ENCODE data around the gene PRTG.
"Not testable (repeated sequence)": the region's sequence is repeated elsewhere in the genome, so short reads cannot be mapped to it uniquely, and the experiment has no call there.

PRTG gene

GRCh38 chr15:55606214-55606613 is 136.7 kb downstream of the PRTG start:
- TF ChIP-seq, protein P1, sequence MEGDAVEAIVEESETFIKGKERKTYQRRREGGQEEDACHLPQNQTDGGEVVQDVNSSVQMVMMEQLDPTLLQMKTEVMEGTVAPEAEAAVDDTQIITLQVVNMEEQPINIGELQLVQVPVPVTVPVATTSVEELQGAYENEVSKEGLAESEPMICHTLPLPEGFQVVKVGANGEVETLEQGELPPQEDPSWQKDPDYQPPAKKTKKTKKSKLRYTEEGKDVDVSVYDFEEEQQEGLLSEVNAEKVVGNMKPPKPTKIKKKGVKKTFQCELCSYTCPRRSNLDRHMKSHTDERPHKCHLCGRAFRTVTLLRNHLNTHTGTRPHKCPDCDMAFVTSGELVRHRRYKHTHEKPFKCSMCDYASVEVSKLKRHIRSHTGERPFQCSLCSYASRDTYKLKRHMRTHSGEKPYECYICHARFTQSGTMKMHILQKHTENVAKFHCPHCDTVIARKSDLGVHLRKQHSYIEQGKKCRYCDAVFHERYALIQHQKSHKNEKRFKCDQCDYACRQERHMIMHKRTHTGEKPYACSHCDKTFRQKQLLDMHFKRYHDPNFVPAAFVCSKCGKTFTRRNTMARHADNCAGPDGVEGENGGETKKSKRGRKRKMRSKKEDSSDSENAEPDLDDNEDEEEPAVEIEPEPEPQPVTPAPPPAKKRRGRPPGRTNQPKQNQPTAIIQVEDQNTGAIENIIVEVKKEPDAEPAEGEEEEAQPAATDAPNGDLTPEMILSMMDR (conservative IDR thresholded peaks at IDR 0.05; ENCODE audit: control insufficient read depth, insufficient read depth, low read depth, low read length), result no peak
- DNase-seq (ENCODE audit: low read depth), result no peak
- H3K4me3 ChIP-seq (ENCODE audit: control insufficient read depth, low read depth, low read length), result no peak overlapping the region

- no peak for DNase-seq (ENCODE audit: low read depth)
- TF ChIP-seq, protein P1 (conservative IDR thresholded peaks at IDR 0.05; ENCODE audit: control insufficient read depth, insufficient read depth, low read depth, low read length), result no peak
These were observed 141.6 kb downstream of the PRTG start for GRCh38 chr15:55601374-55601773.

DNA sequence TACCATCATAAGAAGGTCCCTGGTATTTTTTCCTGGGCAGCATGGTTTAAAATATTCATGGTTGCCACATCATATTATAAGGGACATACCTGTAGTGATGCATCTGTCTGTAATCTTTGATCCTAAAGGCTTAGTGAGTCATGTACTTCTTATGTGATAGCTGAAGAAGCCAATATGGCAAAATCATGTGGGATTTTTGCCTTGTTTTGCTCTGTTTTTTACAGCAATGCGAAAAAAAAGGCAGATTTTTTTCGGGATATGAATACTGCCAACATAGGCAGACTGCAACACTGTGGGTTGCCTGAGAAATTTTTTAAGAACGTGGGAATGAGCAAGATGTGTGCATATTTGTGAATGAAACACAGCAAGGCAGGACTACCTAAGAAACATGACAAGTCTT is 143.5 kb downstream of the PRTG start:
- TF ChIP-seq, protein P1 (conservative IDR thresholded peaks at IDR 0.05; ENCODE audit: control insufficient read depth, insufficient read depth, low read depth, low read length), result no peak
- no peak for DNase-seq (ENCODE audit: low read depth)
- no peak overlapping the region for H3K4me3 ChIP-seq (ENCODE audit: control insufficient read depth, low read depth, low read length)

More at GRCh38 chr15:55601374-55601773, 141.6 kb downstream of the PRTG start:
- H3K4me3 ChIP-seq (ENCODE audit: control insufficient read depth, low read depth, low read length), result no peak overlapping the region

GRCh38 chr15:55593019-55593418 is 149.9 kb downstream of the PRTG start:
- H3K4me3 ChIP-seq (ENCODE audit: control insufficient read depth, low read depth, low read length); DNase-seq (ENCODE audit: low read depth): not testable (repeated sequence)

DNA sequence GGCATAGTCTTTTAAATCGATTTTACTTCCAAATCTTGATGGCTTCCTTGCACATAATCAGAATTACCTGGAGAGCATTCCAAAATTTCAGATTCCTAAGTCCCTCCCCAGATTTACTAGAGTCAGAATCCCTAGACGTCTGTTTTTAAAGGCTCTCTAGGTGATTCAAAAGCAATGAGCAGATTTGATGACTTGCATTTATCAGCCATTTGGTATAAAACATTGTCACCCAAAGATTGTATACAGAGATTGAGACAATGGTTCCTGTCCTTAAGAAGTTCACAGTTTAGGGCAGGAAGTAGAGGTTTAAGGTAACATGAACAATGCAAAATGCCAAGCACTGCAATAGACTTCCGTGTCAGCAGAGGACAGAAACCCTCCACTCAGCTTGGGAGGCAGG is 152.2 kb downstream of the PRTG start:
- TF ChIP-seq, protein P1 (conservative IDR thresholded peaks at IDR 0.05; ENCODE audit: control insufficient read depth, insufficient read depth, low read depth, low read length), result no peak
- H3K4me3 ChIP-seq (ENCODE audit: control insufficient read depth, low read depth, low read length), result no peak overlapping the region
- DNase-seq (ENCODE audit: low read depth), result no peak

DNA sequence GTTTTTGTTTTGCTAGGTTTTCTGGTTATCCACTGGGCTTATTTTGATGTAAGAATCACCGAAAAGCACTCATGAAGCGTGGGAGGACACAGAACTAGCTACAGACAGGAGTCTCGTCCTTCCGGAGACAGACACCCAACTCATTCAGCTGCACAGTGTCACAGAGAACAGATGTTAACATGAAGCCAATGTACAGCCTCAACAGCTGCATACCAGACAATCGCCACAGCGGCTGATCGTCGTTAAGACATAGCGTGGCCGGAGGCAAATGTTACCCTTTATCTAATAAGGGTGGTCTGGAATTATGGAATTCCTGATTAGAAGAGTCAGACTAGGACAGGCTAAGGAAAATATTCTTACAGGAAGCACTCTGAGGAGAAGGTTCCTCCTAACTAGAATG is 153.7 kb downstream of the PRTG start:
- TF ChIP-seq, protein P1 (conservative IDR thresholded peaks at IDR 0.05; ENCODE audit: control insufficient read depth, insufficient read depth, low read depth, low read length), result no peak
- H3K4me3 ChIP-seq (ENCODE audit: control insufficient read depth, low read depth, low read length), result peak overlapping the region; percentile 65
- peak; percentile 19 for DNase-seq (ENCODE audit: low read depth)

GRCh38 chr15:55588815-55589115 is 154.2 kb downstream of the PRTG start:
- peak overlapping the region; percentile 65 for H3K4me3 ChIP-seq (ENCODE audit: control insufficient read depth, low read depth, low read length)
- no peak for DNase-seq (ENCODE audit: low read depth)

More at GRCh38 chr15:55588815-55589115, 154.2 kb downstream of the PRTG start:
- TF ChIP-seq, protein P1 (conservative IDR thresholded peaks at IDR 0.05; ENCODE audit: control insufficient read depth, insufficient read depth, low read depth, low read length), result no peak
